B cell (primary cell): ENCODE results near the gene MYOF. TPM values are rescaled to one million over a fixed set of nuclear protein-coding genes. Genes with fewer than 3 reads are reported as not detected.

Source experiments
- ATAC-seq: fragments of 200-7000 bp; cut with Tn5 transposase; one replicate; pipeline ENCODE4 v1.10.0; 2021; ENCODE audit warnings: low read depth, mild to moderate bottlenecking, moderate number of reproducible peaks, moderate library complexity
- CTCF ChIA-PET: fragments of 350-600 bp; sonication (Branson Sonifier 250); formaldehyde crosslinking; loops from one replicate; lab custom pipeline; 2021; ENCODE audit warnings: antibody characterized with exemption, inconsistent platforms; lab: Charles Lee
- POLR2A ChIA-PET: fragments of 350-600 bp; sonication (Branson Sonifier 250); formaldehyde crosslinking; loops from one replicate; lab custom pipeline; 2021; ENCODE audit warnings: antibody characterized with exemption; lab: Charles Lee
- DNase-seq: peaks from one replicate; pipeline ENCODE4 v3.0.0; 2013
- H2AFZ ChIP-seq: 2 replicates; pipeline ENCODE4 v1.6.1; 2012; ENCODE audit warnings: mild to moderate bottlenecking, low read depth, low read length; ENCODE audit not compliant: insufficient read depth, poor library complexity, severe bottlenecking
- H3K27ac ChIP-seq, 2 donors: 1 replicate in 1 of 2; 2 replicates in 1 of 2; pipeline ENCODE4 v1.5.1; 2012 to 2013; ENCODE audit warnings: low read length in 2 of 2, mild to moderate bottlenecking in 2 of 2, moderate library complexity in 1 of 2
- H3K27me3 ChIP-seq, 4 experiments: fragments of 200-600 bp in 1 of 4; sonication (generic) in 1 of 4; replicated peaks in 1 of 4; 1 replicate in 2 of 4; 2 replicates in 2 of 4; pipeline versions ENCODE4 v1.6.1 to v1.7.0; 2013 to 2016; ENCODE audit warnings: low read length in 3 of 4, mild to moderate bottlenecking in 2 of 4, mixed read lengths in 1 of 4, moderate library complexity in 1 of 4; ENCODE audit not compliant: insufficient read depth in 4 of 4, control insufficient read depth in 3 of 4; ENCODE audit errors: control extremely low read depth in 1 of 4
- H3K36me3 ChIP-seq, 2 experiments: replicated peaks in 1 of 2; 1 replicate in 1 of 2; 2 replicates in 1 of 2; pipeline versions ENCODE4 v1.6.1 to v1.7.1; 2013; ENCODE audit warnings: low read length in 1 of 2; ENCODE audit not compliant: insufficient read depth in 2 of 2, control insufficient read depth in 1 of 2; ENCODE audit errors: control extremely low read depth in 1 of 2, extremely low read depth in 1 of 2
- H3K4me1 ChIP-seq, 2 donors: fragments of 200-600 bp in 1 of 2; sonication (generic) in 1 of 2; 1 replicate in 1 of 2; 2 replicates in 1 of 2; pipeline versions ENCODE4 v1.5.1 to v1.6.1; 2013 to 2017; ENCODE audit warnings: low read length in 2 of 2; ENCODE audit not compliant: control insufficient read depth in 2 of 2, insufficient read depth in 2 of 2
- H3K4me2 ChIP-seq: replicated peaks from 2 replicates; pipeline ENCODE3; 2012; ENCODE audit warnings: mild to moderate bottlenecking, low read depth, low read length; ENCODE audit not compliant: poor library complexity, severe bottlenecking
- H3K4me3 ChIP-seq, 5 experiments: fragments of 200-600 bp in 1 of 5; sonication (generic) in 1 of 5; 1 replicate in 3 of 5; 2 replicates in 2 of 5; pipeline versions ENCODE4 v1.5.1 to v1.7.0; 2011 to 2016; ENCODE audit warnings: low read length in 4 of 5, mild to moderate bottlenecking in 4 of 5, low read depth in 2 of 5, control low read depth in 1 of 5, moderate library complexity in 1 of 5; ENCODE audit not compliant: insufficient read depth in 1 of 5; ENCODE audit errors: control extremely low read depth in 1 of 5, extremely low read depth in 1 of 5
- H3K79me2 ChIP-seq: fragments of 200-600 bp; sonication (generic); one replicate; pipeline ENCODE4 v1.6.0; 2016; ENCODE audit warnings: low read length; ENCODE audit not compliant: control insufficient read depth, insufficient read depth
- H3K9ac ChIP-seq: fragments of 200-600 bp; sonication (generic); 2 replicates; pipeline ENCODE4 v1.6.1; 2017; ENCODE audit warnings: mild to moderate bottlenecking, low read length, moderate library complexity
- H3K9me3 ChIP-seq, 3 donors: one replicate each; pipeline versions ENCODE4 v1.6.1 to v1.7.1; 2013; ENCODE audit warnings: low read length in 2 of 3; ENCODE audit not compliant: control insufficient read depth in 2 of 3, insufficient read depth in 1 of 3; ENCODE audit errors: control extremely low read depth in 1 of 3
- H4K20me1 ChIP-seq: 2 replicates; pipeline ENCODE4 v1.6.0; 2012; ENCODE audit warnings: mild to moderate bottlenecking, low read length; ENCODE audit not compliant: insufficient read depth, control insufficient read depth, poor library complexity, severe bottlenecking
- H3K27ac Mint-ChIP-seq: one replicate; pipeline ENCODE4 v1.8.0; 2021; ENCODE audit warnings: mixed read lengths
- H3K27me3 Mint-ChIP-seq: one replicate; pipeline ENCODE4 v1.8.0; 2021; ENCODE audit warnings: mixed read lengths
- H3K4me1 Mint-ChIP-seq: one replicate; pipeline ENCODE4 v1.8.0; 2021; ENCODE audit warnings: mixed read lengths
- H3K4me3 Mint-ChIP-seq: one replicate; pipeline ENCODE4 v1.8.0; 2021; ENCODE audit warnings: mixed read lengths
- H3K9me3 Mint-ChIP-seq: one replicate; pipeline ENCODE4 v1.8.0; 2022; ENCODE audit warnings: mixed read lengths; ENCODE audit not compliant: insufficient read depth
- EZH2 ChIP-seq: IDR thresholded peaks from 2 replicates; pipeline ENCODE4 v1.6.1; 2012; ENCODE audit warnings: borderline replicate concordance, low read depth, mild to moderate bottlenecking, moderate library complexity, low read length; ENCODE audit not compliant: insufficient read depth, poor library complexity, severe bottlenecking
- WGBS: methylation state at CpG from one replicate; pipeline ENCODE4 v1.1.5; 2013; ENCODE audit warnings: missing lambda C conversion rate; ENCODE audit not compliant: insufficient coverage; 5-methylcytosine and 5-hydroxymethylcytosine counted together
- intact Hi-C: fragments of 100-400 bp; cut with micrococcal nuclease; formaldehyde crosslinking; loops from one replicate; pipeline ENCODE4 v1.10.0; 2022
- polyA plus RNA-seq: library from polyadenylated mRNA; depleted of rRNA; stranded (reverse); fragments of >200 nt; gene quantifications from 2 replicates; pipeline ENCODE4 v1.2.3, GENCODE V29; 2012
- total RNA-seq, 2 donors: library from RNA; stranded (reverse); fragments of 120-200 nt in 1 of 2; gene quantifications; 1 replicate in 1 of 2; 2 replicates in 1 of 2; pipeline versions ENCODE4 v1.2.3 to v1.2.4, GENCODE V29; 2013 to 2022
- TF ChIP-seq, protein P1 (sequence below): fragments of 200-600 bp; IDR thresholded peaks from one replicate; pipeline ENCODE4 v1.8.0; 2022; ENCODE audit warnings: antibody characterized with exemption, mild to moderate bottlenecking

Gene MYOF
- total and polyA plus RNA-seq, 2 donors (not counting 1 experiment from before 2014, with no cell fraction given): 0.07 to 0.18 TPM

DNA sequence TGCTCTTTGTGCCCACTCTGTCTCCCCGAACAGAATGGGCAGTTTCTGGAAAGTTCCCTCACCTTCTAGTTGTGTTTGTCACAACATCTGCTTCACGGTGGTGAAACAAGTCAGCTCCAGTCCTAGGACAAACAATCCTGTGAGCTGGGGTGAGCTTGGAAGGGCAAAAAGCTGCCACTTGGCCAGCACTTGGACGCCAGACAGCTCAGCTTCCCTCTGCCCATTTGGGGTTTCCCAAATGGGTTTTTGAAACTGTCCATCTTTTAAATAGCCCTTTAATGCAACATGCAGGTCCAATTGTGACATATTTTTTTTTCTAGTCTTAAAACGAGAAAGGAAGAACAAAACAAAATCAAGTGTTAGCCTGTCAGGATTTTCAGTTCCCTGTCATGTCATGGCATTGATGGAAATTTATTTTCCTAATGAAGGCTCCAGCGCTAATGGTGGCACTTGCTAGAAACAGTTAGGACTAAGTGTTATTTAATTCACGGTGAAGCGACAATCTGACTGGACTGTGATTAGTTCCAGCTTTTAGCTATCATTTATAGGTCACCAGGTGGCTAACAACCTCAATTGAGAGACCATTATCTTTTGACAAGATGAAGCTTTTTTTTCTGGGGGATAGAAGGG is 181.7 kb downstream of the MYOF start:
- DNase-seq: no peak
- Histone ChIP-seq H2AFZ (no peak overlapping the region), H4K20me1 (no peaks in the 10 kb centered on the region), H3K4me2 (no peak overlapping the region), H3K4me1 (no peaks in the 10 kb centered on the region), H3K9me3 (no peaks in the 10 kb centered on the region), H3K4me3 (no peak overlapping the region), H3K9ac (no peak overlapping the region), H3K27me3 (peaks cover 0 to 3% (median 0%) of the 10 kb centered on the region in 4 experiments), H3K36me3 (no peaks in the 10 kb centered on the region), H3K27ac (no peak overlapping the region), H3K79me2 (no peaks in the 10 kb centered on the region)
- no peaks in the 10 kb centered on the region for H3K9me3 Mint-ChIP-seq
- no peaks in the 10 kb centered on the region for H3K4me1 Mint-ChIP-seq
- ChIA-PET POLR2A (no interaction called here), CTCF (interaction anchor here (0.6 kb wide), 1 partner anchor 269 kb away, joined by 3 read pairs; no protein-coding TSS in a partner anchor)
- no peak for ATAC-seq
- intact Hi-C loops: no loop called here
- WGBS: 78% methylated on average over 5 of the region's 7 CpGs
- no peak overlapping the region for H3K27ac Mint-ChIP-seq
- H3K4me3 Mint-ChIP-seq: no peak overlapping the region
- TF ChIP-seq, protein P1, sequence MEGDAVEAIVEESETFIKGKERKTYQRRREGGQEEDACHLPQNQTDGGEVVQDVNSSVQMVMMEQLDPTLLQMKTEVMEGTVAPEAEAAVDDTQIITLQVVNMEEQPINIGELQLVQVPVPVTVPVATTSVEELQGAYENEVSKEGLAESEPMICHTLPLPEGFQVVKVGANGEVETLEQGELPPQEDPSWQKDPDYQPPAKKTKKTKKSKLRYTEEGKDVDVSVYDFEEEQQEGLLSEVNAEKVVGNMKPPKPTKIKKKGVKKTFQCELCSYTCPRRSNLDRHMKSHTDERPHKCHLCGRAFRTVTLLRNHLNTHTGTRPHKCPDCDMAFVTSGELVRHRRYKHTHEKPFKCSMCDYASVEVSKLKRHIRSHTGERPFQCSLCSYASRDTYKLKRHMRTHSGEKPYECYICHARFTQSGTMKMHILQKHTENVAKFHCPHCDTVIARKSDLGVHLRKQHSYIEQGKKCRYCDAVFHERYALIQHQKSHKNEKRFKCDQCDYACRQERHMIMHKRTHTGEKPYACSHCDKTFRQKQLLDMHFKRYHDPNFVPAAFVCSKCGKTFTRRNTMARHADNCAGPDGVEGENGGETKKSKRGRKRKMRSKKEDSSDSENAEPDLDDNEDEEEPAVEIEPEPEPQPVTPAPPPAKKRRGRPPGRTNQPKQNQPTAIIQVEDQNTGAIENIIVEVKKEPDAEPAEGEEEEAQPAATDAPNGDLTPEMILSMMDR: no peak
- no peak for TF ChIP-seq EZH2
- H3K27me3 Mint-ChIP-seq: no peaks in the 10 kb centered on the region

DNA sequence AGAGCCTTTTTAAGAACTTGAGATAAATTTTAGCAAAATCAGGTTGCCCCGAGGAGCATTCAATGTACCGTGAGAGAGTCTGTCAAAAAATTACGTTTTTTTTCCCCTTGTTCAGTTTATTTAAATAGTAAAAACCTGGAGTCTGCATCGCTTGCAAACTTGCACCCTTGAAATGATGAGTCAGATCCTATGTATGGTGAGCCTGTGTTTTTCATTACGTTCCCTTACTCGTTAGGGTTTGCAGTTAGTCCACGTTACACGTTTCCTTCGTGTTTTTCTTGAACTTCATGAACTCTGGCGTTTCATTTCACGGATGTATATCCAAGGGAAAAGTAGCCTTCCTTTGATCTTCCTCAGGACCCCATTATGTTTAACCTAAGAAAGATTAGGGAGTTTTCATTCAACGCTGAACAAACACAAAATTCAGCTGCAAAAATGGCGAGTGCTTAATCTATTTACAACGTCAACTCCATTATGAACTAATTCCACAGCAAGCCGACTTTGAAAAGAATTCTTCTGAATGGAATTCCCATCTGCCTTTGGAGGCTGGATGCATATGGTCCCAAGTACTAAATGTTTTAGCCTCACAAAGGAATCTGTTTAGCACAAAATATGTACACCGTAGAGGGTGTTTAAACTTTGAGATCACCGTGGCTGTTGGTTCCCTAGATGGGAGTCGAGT is 182.4 kb downstream of the MYOF start:
- DNase-seq: no peak
- 94% methylated on average over 10 of the region's 18 CpGs for WGBS
- no peak overlapping the region for H3K27ac Mint-ChIP-seq
- no peak for ATAC-seq
- POLR2A ChIA-PET: no interaction called here
- TF ChIP-seq, protein P1: no peak
- TF ChIP-seq EZH2: no peak
- no peak overlapping the region for H3K4me2 ChIP-seq
- H2AFZ ChIP-seq: no peak overlapping the region
- no peaks in the 10 kb centered on the region for H3K9me3 ChIP-seq
- H3K36me3 ChIP-seq: no peaks in the 10 kb centered on the region
- H3K9ac ChIP-seq: no peak overlapping the region
- H3K79me2 ChIP-seq: no peaks in the 10 kb centered on the region
- H3K27me3 Mint-ChIP-seq: no peaks in the 10 kb centered on the region
- no peak overlapping the region for H3K4me3 Mint-ChIP-seq
- no peak overlapping the region for H3K4me3 ChIP-seq
- no peaks in the 10 kb centered on the region for H4K20me1 ChIP-seq
- peaks cover 0 to 3% (median 0%) of the 10 kb centered on the region in 4 experiments for H3K27me3 ChIP-seq
- no peaks in the 10 kb centered on the region for H3K9me3 Mint-ChIP-seq
- H3K27ac ChIP-seq: no peak overlapping the region
- intact Hi-C loops: no loop called here
- CTCF ChIA-PET: interaction anchor here (0.6 kb wide), 1 partner anchor 269 kb away, joined by 3 read pairs; no protein-coding TSS in a partner anchor
- H3K4me1 ChIP-seq: no peaks in the 10 kb centered on the region
- H3K4me1 Mint-ChIP-seq: no peaks in the 10 kb centered on the region
